HG03097 (cell line): ENCODE data around the gene CYP39A1.

ENCODE experiments used
- ATAC-seq: cut with Tn5 transposase; IDR thresholded peaks from one replicate; pipeline ENCODE4 v1.9.1; 2021; ENCODE audit not compliant: unreplicated experiment, low FRiP score

The CYP39A1 gene

DNA sequence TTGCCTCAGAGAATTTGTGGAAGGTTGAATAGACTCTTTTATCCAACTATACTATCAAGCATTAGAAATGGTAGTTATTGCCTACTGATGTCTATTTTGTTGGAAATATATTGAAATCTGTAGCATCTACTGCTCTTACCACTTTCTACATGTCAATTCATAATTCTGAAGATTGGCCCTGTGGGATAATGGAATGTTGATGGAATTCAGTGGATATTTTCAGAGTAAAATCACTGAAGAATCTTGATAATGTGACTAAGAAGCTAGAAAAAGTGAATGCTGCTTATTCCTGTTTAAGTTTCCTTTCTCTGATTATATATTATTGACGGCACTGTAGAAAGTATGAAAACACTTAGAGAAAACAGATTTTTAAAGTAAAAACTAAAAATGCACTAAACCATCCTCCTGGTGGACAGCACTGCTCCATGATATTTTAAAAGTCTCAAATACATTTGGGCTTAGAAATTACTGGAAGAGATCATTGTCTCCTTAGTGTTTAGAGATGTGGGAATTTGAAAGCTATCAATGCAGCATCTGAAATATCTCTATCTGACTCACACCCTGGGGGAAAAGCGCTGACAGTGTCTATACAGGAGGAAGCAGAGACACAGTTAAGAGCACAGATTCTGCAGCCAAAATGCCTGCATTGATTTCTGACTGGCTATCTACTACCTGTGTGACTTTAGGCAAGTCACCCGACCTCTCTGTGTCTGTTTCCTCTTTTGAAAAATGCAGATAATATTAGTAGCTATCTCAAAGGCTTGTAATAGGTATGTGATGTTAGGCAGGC, 123.5 kb downstream of the CYP39A1 start:
- ATAC-seq, result no peak

- ATAC-seq, result no peak
Observed at GRCh38 chr6:46526607-46527006, 126.0 kb downstream of the CYP39A1 start.

- ATAC-seq, result no peak
Observed at GRCh38 chr6:46525583-46525982, 127.0 kb downstream of the CYP39A1 start.

DNA sequence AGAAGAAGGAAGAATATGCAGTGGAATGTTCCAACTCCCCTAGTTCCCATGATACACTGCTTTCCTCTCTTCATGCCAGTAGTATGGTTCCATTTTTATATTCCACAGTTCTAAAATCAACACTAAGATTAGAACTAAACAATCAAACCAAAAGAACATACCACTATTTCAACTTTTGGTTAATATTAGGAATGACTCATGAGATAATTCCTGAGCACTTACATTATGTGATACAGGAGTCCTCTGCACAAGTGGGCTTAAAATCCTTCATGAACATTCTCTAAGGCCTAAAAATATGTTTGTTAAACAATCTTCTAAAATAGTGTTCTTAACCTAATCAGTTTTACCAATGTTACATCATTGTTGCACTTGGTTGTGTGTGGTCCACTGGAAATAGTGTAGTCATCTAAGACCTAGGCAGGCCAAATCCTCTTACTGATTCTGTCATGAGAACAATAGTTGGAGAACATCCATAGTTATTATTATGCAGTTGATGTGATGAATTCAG, 131.1 kb downstream of the CYP39A1 start:
- ATAC-seq, result no peak

- no peak for ATAC-seq
Observed at GRCh38 chr6:46517202-46517601, 135.4 kb downstream of the CYP39A1 start.

DNA sequence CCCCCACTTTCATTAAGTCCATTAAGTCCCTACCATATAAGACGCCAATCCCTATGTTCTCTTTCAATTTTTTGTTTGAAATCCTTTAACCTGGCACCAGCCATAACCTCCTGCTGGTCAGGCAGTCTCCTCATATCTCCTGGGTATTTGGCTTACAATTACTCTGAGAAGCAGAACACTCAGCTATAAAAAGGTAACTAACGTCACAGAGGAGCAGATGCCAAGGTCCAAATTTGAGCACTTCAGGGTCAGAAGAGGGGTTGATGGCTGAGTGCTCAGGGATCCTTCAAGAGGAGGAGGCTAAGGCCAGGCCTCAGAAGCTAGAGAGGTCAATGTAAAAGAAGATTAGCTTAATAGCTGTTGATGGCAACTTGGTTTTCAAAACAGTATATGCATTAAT, 139.1 kb downstream of the CYP39A1 start:
- no peak for ATAC-seq

GRCh38 chr6:46511320-46511719, 141.3 kb downstream of the CYP39A1 start:
- no peak for ATAC-seq

GRCh38 chr6:46510651-46511050, 142.0 kb downstream of the CYP39A1 start:
- no peak for ATAC-seq

GRCh38 chr6:46509981-46510510, 142.6 kb downstream of the CYP39A1 start:
- no peak for ATAC-seq

DNA sequence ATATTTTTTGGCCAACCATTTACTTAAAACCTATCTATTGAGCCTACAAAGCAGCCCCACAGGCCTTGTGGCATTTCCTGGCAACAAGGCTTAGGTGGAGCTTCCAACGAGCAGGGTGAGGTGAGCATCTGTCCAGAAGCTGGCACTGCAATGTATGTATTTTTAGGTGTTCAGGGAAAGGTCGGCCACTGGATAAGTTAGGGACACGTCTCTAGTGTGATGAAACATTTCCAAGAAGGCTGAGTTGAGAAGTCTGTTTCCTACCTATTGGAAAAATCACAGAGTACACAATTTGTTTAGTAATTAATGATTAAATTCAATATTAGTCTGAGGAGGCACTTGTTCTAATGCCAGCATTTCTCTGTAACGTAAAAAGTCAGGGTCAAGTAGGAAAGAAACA, 143.6 kb downstream of the CYP39A1 start:
- no peak for ATAC-seq

- ATAC-seq, result no peak
Observed at GRCh38 chr6:46507426-46507825, 145.2 kb downstream of the CYP39A1 start.

- ATAC-seq, result no peak
Observed at GRCh38 chr6:46505693-46506512, 146.7 kb downstream of the CYP39A1 start.

DNA sequence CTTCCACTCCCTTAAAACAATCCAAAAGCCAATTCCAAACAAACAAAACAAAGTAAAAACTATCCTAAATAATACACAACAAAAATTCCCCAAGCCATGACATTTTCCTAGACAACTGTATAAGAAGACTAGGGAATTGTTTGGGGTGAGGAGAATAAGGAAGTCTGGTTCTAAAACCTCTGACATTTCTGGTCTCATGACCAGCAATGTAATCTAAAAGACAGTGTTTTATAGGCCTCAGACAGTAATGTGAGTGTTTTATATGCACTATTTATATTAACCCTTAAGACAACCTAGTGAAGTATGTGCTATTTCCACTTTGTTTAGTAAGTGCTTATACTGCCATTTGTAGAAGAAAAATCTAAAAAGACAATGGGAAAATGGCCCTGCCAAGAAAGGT, 148.4 kb downstream of the CYP39A1 start:
- ATAC-seq, result no peak

DNA sequence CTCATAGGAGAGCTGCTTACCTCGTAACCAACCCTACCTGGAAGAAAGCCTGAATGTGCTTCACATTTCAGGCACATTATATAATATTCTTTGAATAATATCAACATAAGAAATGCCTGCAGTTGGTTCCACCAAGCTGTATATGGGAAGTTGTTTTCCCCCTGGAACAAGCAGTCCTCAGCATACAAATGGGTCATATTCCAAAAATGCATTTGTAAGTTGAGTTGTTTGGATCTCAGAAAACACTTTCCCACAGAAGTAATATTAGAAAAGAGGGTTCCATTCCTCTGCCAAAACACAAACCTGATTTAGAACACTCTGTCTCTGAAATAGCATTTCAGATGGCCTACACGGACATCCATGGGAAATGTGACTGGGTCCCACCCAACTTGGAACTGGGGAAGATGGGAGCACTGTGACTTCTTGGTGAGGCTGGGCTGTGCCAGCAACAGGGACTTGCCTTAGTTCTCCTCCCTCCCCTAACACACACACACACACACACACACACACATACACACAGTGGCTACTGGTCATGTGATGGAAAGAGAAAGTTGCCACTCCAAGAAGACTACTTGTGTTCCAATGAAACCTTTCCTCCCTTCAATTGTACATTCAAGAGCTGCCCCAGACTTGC, 150.0 kb downstream of the CYP39A1 start:
- no peak for ATAC-seq

DNA sequence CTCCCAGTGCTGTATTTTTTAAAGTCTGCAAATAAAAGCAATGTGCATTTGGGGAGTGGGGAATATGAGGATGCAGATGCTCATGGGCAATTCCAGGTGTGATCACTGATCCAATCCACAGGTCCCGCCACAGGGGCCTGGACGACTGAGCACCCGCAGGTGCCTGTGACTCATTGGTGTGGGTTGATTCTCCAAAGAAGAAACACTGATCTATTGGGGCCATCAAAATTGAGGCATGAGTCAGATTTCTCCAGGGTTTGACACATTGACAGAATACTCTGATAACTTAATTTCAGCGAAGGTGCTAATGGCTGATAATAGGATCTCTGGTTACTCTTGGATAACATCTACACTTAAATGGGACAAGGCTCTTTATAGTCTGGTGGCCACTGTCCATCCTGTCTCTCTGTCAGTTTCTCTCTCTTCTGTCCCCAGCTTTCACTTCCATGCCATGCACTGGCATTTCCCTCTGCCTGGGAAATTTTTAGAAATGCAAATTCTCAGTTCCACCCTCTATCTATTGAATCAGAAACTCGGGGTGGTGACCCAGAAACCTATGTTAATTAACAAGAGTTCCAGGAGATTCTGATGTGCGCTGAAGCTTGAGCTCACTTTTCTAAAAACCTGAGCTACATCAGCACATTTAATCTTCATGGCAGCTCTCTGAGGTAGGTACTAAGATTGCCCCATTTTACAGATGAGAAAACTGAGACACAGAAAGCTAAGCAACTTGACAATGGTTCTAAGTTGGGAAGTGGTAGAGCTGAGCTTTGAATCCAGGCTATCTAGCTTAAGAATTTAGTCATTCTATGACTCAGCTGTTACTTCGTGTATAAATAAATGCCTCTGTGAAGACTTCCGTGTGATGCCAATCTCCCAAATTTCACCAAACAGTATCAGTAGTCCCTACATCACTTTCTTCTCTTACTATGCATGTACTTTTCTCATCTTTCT, 151.2 kb downstream of the CYP39A1 start:
- ATAC-seq, result no peak

DNA sequence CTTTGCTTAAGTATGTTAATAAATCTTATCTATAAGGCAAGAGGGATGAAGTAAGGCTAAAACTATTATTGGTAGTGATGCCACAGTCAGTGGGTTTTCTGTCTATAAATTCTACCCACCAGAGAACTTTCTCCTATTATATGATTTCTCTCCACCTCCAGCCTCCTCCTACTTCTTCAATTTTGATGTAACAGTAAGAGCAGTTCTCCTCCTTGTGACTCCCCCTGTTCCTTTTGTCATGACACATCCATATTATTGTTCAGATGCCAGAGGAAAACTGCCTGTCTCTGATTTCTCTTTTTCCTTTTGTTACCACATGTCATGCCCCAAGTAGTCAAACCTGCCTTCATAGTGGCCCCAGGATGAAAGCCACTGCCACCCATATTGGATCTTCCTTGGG, 152.2 kb downstream of the CYP39A1 start:
- ATAC-seq, result no peak
